Activated naive CD8-positive, alpha-beta T cell treated with anti-CD3 and anti-CD28 coated beads for 36 hours (primary cell): Measurements from ENCODE around the gene MAGI1. TPM values are rescaled to one million over a fixed set of nuclear protein-coding genes. Genes with fewer than 3 reads are reported as not detected.

Source experiments
- DNase-seq: peaks from one replicate; pipeline ENCODE4 v3.0.0; 2021
- H3K27ac Mint-ChIP-seq: one replicate; pipeline ENCODE4 v1.8.0; 2022; ENCODE audit warnings: mild to moderate bottlenecking, moderate library complexity, mixed read lengths
- H3K27me3 Mint-ChIP-seq: one replicate; pipeline ENCODE4 v1.8.0; 2022; ENCODE audit warnings: mild to moderate bottlenecking, mixed read lengths
- H3K36me3 Mint-ChIP-seq: one replicate; pipeline ENCODE4 v1.8.0; 2021; ENCODE audit warnings: mild to moderate bottlenecking, mixed read lengths
- H3K4me1 Mint-ChIP-seq: one replicate; pipeline ENCODE4 v1.8.0; 2021; ENCODE audit warnings: mixed read lengths
- H3K4me3 Mint-ChIP-seq: one replicate; pipeline ENCODE4 v1.8.0; 2022; ENCODE audit warnings: mild to moderate bottlenecking, moderate library complexity, mixed read lengths
- H3K9me3 Mint-ChIP-seq: one replicate; pipeline ENCODE4 v1.8.0; 2022; ENCODE audit warnings: mixed read lengths
- total RNA-seq, 2 experiments: library from RNA; stranded (reverse); gene quantifications; one replicate each; pipeline ENCODE4 v1.2.3, GENCODE V29; 2021

The MAGI1 gene
- total RNA-seq, 2 experiments from 2014 or later = 0.12 to 0.16 TPM

DNA sequence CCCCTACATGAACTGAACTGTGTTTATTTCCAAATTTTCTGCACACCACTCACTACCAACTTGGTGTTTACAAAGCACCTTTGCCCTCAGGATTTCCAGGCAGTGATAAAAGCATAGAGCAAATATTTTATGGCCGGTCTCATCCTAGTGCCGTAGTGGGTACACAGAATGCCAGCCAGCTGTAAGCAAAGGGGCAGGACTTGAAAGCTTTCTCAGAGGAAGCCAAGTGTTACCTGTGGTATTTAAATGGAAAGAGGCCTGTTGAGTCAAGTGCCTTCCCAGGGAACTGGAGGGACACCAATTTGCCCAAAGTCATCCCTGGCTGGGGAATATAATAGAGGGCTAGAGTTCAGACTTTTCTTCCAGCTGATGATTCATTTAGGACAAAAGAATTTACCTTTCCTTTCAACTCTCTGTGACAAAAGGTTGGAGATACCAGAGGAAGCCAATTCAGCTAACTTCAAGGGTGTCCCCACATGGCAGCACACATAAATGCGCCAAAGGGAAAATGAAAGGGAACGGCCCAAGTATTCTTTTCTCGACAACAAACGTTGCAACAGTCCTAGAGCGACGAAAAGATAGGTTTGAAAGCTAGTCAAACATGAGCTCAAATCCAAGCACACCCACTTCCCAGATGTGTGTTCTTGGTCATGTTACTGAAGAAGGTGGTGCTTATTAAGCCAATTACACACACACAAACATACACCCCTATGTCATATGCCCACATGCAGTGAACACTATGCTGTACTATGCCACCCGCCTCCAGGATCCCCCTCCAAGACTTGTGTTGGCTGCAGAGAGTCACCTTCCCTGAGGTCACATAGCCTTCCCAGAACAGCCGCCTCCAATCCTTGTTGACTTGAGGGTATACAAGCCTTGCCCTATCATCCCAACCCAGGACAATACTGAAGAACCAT is 27.7 kb downstream of the MAGI1 start:
- H3K36me3 Mint-ChIP-seq = no peaks in the 10 kb centered on the region
- no peak overlapping the region for H3K27ac Mint-ChIP-seq
- no peaks in the 10 kb centered on the region for H3K9me3 Mint-ChIP-seq
- no peak overlapping the region for H3K4me3 Mint-ChIP-seq
- no peak for DNase-seq
- H3K27me3 Mint-ChIP-seq = peaks cover 17% of the 10 kb centered on the region
- no peaks in the 10 kb centered on the region for H3K4me1 Mint-ChIP-seq

DNA sequence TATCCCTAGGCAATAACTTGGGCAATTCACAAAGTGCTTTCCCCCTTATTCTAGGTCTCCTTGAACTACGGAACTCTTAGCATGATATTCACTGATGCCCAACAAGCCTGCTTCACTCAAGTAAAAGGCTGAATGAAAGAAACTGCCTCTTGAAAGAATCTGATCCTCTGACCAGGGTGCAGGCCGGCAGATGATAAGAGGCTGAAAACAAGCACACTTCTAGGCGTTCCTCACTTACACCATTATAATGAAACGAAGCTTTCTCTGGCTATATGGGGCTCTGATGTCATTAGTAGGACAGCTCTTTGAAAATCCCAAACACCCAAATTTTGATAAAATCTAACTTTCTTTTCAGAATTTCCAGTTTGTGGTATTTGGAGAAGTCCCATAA is 28.4 kb downstream of the MAGI1 start:
- no peak for DNase-seq
- no peaks in the 10 kb centered on the region for H3K4me1 Mint-ChIP-seq
- H3K36me3 Mint-ChIP-seq = no peaks in the 10 kb centered on the region
- no peaks in the 10 kb centered on the region for H3K9me3 Mint-ChIP-seq
- no peak overlapping the region for H3K4me3 Mint-ChIP-seq
- H3K27ac Mint-ChIP-seq = no peak overlapping the region
- peaks cover 17% of the 10 kb centered on the region for H3K27me3 Mint-ChIP-seq

DNA sequence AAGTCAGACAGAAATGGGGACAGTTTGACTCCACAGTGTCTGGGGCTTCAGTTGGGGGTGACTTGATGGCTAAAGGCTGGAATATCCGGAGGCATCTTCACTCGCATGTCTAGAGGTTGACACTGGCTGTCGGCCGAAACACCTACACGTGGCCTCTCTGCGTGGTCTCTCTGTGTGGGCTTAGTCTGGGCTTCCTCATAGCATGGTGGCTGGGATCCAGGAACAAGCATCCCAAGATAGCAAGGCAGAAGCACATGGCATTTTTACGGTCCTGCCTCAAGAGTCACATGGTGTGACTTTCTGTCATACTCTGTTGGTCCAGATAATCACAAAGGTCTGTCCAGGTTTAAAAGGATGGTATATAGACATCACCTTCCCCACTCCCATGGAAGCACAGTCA is 34.5 kb downstream of the MAGI1 start:
- Mint-ChIP-seq H3K27ac (no peak overlapping the region), H3K36me3 (no peaks in the 10 kb centered on the region), H3K27me3 (peaks cover 22% of the 10 kb centered on the region), H3K4me3 (no peak overlapping the region), H3K4me1 (no peaks in the 10 kb centered on the region), H3K9me3 (no peaks in the 10 kb centered on the region)
- no peak for DNase-seq

DNA sequence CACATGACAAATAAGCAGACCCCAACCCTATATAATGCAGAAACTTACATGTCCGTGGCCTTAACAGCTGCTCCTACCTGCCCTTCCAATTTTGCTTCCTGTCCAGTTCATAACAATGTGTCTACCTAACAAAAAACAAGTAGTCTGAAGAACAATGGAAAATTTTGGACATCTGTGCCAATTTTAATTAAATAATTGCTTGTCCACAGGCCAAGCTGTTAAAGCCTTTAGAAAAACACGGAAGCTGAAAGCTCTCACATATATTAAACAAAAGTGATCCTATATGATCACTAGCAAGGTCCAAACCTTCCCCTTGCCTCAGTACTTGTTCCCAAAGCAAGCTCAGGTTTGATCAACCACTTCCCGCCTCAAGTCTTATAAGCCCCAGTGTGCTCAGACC is 37.1 kb downstream of the MAGI1 start:
- H3K4me3 Mint-ChIP-seq = no peak overlapping the region
- H3K4me1 Mint-ChIP-seq = no peaks in the 10 kb centered on the region
- no peaks in the 10 kb centered on the region for H3K36me3 Mint-ChIP-seq
- H3K27me3 Mint-ChIP-seq = peaks cover 12% of the 10 kb centered on the region
- DNase-seq = no peak
- H3K9me3 Mint-ChIP-seq = no peaks in the 10 kb centered on the region
- H3K27ac Mint-ChIP-seq = no peak overlapping the region

DNA sequence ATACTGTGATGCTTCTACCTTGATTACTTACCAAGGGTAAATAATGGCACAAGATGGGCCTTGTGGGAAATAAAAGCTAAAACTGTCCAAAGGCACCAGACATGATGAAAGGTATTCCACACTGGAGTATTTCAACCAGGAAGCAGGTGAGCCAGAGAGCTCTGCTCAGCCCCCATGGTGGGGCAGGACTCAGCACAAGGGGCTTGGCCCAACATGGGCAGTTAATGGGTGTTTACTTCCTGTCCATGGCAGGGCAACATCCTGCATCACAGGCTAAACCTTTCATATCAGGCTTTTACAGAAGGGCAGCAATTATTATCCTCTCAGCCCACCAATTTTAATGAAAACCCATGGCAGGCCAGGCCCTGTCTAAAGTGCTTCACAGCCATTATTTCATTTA is 38.2 kb downstream of the MAGI1 start:
- Mint-ChIP-seq H3K27me3 (peaks cover 9% of the 10 kb centered on the region), H3K27ac (no peak overlapping the region)

GRCh38 chr3:65999606-66000005 is 39.1 kb downstream of the MAGI1 start:
- Mint-ChIP-seq H3K4me3 (no peak overlapping the region), H3K36me3 (no peaks in the 10 kb centered on the region), H3K9me3 (no peaks in the 10 kb centered on the region), H3K27ac (no peak overlapping the region), H3K4me1 (no peaks in the 10 kb centered on the region), H3K27me3 (peaks cover 9% of the 10 kb centered on the region)
- DNase-seq = no peak

More for the DNA sequence above, 38.2 kb downstream of the MAGI1 start:
- Mint-ChIP-seq H3K4me3 (no peak overlapping the region), H3K36me3 (no peaks in the 10 kb centered on the region), H3K9me3 (no peaks in the 10 kb centered on the region), H3K4me1 (no peaks in the 10 kb centered on the region)
- no peak for DNase-seq

GRCh38 chr3:65996589-65996988 is 42.1 kb downstream of the MAGI1 start:
- DNase-seq = no peak
- Mint-ChIP-seq H3K27me3 (peaks cover 9% of the 10 kb centered on the region), H3K36me3 (no peaks in the 10 kb centered on the region), H3K4me3 (no peak overlapping the region), H3K4me1 (no peaks in the 10 kb centered on the region), H3K9me3 (peaks cover 2% of the 10 kb centered on the region), H3K27ac (no peak overlapping the region)

- no peak overlapping the region for H3K27ac Mint-ChIP-seq
- H3K4me3 Mint-ChIP-seq = no peak overlapping the region
- peaks cover 2% of the 10 kb centered on the region for H3K9me3 Mint-ChIP-seq
- peaks cover 5% of the 10 kb centered on the region for H3K27me3 Mint-ChIP-seq
- DNase-seq = no peak
- no peaks in the 10 kb centered on the region for H3K36me3 Mint-ChIP-seq
- H3K4me1 Mint-ChIP-seq = no peaks in the 10 kb centered on the region
Observed at GRCh38 chr3:65995515-65995914, 43.2 kb downstream of the MAGI1 start.

DNA sequence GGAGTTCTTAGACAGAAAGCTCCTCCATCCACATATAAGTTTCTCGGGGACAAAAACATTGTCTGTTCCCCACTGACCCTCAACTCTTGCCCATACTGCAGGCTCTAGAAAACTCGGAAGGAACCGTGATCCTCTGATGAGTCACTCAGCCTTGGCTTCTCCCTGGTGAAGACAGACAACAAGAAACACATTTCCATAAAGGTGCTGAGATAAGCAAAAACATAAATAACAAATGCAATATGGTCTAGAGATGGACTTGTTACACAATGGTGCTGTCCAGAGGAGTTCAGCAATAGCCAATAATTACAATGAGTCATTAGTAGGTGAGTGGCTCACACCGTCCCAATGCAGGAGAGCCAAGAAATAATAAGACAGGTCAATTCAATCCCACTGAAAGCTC is 43.7 kb downstream of the MAGI1 start:
- Mint-ChIP-seq H3K4me1 (no peaks in the 10 kb centered on the region), H3K27me3 (peaks cover 6% of the 10 kb centered on the region), H3K27ac (no peak overlapping the region), H3K4me3 (no peak overlapping the region), H3K36me3 (no peaks in the 10 kb centered on the region), H3K9me3 (peaks cover 2% of the 10 kb centered on the region)
- DNase-seq = no peak

- Mint-ChIP-seq H3K27ac (no peak overlapping the region), H3K36me3 (no peaks in the 10 kb centered on the region), H3K4me3 (no peak overlapping the region), H3K9me3 (peaks cover 2% of the 10 kb centered on the region), H3K4me1 (no peaks in the 10 kb centered on the region), H3K27me3 (peaks cover 9% of the 10 kb centered on the region)
- no peak for DNase-seq
Observed at GRCh38 chr3:65993134-65993900, 45.4 kb downstream of the MAGI1 start.

DNA sequence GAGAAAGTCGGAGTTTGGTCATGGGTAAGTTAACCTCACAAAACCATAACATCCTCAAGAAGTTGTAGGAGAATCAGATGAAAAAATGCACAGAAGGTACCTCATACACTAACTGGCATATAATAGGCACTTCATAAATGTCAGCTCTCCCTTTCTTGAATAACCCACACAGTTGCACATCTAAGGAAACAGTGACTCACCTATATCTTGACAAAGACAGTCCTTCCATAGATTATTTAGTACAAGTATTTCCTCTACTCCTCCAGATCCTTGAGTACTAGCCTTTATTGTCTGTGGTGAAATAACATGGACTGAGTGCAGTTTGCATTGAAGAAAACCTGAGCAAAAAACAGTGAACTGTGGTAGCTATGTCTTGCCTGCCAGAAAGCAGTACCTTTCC is 46.6 kb downstream of the MAGI1 start:
- Mint-ChIP-seq H3K36me3 (no peaks in the 10 kb centered on the region), H3K4me3 (no peak overlapping the region), H3K9me3 (peaks cover 2% of the 10 kb centered on the region), H3K4me1 (no peaks in the 10 kb centered on the region), H3K27ac (no peak overlapping the region), H3K27me3 (peaks cover 13% of the 10 kb centered on the region)
- DNase-seq = no peak

DNA sequence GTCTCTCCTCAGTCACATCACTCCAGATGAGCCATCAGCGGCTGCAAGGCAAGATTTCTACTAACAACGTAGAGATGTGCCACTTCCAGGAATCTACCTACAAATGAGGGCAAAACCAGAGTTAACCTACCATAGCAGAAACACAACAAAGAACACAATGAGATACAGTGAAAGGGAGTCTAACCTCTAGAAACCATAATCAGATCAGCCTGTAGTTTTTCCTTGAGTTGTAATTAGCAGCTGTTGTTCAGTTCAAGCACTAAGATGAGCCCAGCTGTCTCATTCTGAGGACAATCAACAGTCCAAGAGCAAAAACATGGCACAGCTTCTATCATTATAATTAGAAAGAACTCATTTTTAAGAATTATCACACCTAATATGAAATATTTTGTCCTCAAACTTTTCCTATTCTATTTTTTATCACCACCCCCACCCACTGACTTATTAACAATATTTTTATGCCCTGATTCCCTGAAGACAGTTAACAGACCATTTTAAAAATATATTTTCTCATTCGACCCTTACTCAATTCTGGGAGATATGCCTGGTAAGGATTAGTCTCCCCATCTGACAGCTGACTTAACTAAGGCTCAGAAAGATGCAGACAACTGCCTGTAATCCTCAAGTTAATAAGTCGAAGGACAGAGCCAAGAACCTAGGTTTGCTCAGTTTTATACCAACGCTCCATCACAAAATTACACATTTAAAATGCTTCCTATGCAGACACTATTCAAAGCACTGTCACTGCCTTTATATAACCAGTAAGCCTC is 50.1 kb downstream of the MAGI1 start:
- Mint-ChIP-seq H3K4me1 (no peaks in the 10 kb centered on the region), H3K36me3 (no peaks in the 10 kb centered on the region), H3K27ac (no peak overlapping the region), H3K9me3 (peaks cover 1% of the 10 kb centered on the region), H3K27me3 (peaks cover 13% of the 10 kb centered on the region), H3K4me3 (no peak overlapping the region)
- DNase-seq = no peak

- Mint-ChIP-seq H3K27ac (no peak overlapping the region), H3K9me3 (no peaks in the 10 kb centered on the region), H3K36me3 (no peaks in the 10 kb centered on the region), H3K4me1 (no peaks in the 10 kb centered on the region), H3K27me3 (peaks cover 8% of the 10 kb centered on the region), H3K4me3 (no peak overlapping the region)
- no peak for DNase-seq
Observed at GRCh38 chr3:65986285-65986684, 52.4 kb downstream of the MAGI1 start.

GRCh38 chr3:65984975-65985374 is 53.7 kb downstream of the MAGI1 start:
- Mint-ChIP-seq H3K36me3 (no peaks in the 10 kb centered on the region), H3K4me1 (no peaks in the 10 kb centered on the region), H3K9me3 (no peaks in the 10 kb centered on the region), H3K27ac (no peak overlapping the region), H3K4me3 (no peak overlapping the region), H3K27me3 (peaks cover 6% of the 10 kb centered on the region)
- no peak for DNase-seq

DNA sequence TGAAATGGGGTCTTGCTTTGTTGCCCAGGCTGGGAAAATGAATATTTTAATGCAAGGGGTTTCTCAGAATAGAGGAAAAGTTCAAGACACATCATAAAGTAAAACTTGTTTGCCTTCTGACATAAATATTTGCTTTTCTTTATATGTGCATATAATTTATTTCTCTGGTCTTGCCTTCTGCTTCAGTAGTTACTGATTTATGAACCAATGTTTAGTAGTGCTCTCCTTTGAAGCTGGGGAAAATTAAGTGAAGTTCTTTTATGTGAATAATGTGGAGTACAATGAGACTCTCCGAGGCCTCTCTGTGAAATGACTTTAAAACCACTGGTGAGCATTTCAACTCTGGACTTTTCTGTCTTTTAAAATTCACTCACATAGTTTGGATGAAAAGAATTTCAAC is 55.6 kb downstream of the MAGI1 start:
- Mint-ChIP-seq H3K36me3 (no peaks in the 10 kb centered on the region), H3K27ac (no peak overlapping the region), H3K27me3 (peaks cover 4% of the 10 kb centered on the region), H3K9me3 (no peaks in the 10 kb centered on the region), H3K4me1 (no peaks in the 10 kb centered on the region), H3K4me3 (no peak overlapping the region)
- DNase-seq = no peak
